HepG2 (cell line): ENCODE measurements around the gene ALG14. TPM values are rescaled to one million over a fixed set of nuclear protein-coding genes. Genes with fewer than 3 reads are reported as not detected.
A peak's percentile ranks its signal among the peaks of the same experiment; 100 is the strongest.

Experiments used
- AKNA ChIP-seq: sonication (generic); formaldehyde crosslinking; IDR thresholded peaks from 2 replicates; pipeline ENCODE4 v1.4.0; 2020; ENCODE audit warnings: missing genetic modification reagents, borderline replicate concordance
- ATF7-NPFF ChIP-seq: sonication (generic); formaldehyde crosslinking; IDR thresholded peaks from 2 replicates; pipeline ENCODE4 v1.8.1; 2023; ENCODE audit warnings: mild to moderate bottlenecking, low read depth, missing genetic modification reagents, moderate library complexity
- ELF1 ChIP-seq: sonication (generic); formaldehyde crosslinking; IDR thresholded peaks from 2 replicates; pipeline ENCODE4 v1.4.0; 2020; ENCODE audit warnings: missing genetic modification reagents
- FOXA3 ChIP-seq: IDR thresholded peaks from 2 replicates; pipeline ENCODE4 v1.6.1; 2016; ENCODE audit warnings: missing genetic modification reagents, missing compliant biosample characterization
- KDM5B ChIP-seq: sonication (generic); formaldehyde crosslinking; IDR thresholded peaks from 2 replicates; pipeline ENCODE4 v1.4.0; 2020; ENCODE audit warnings: missing genetic modification reagents, mild to moderate bottlenecking, borderline replicate concordance
- MTA1 ChIP-seq: sonication (generic); formaldehyde crosslinking; IDR thresholded peaks from 2 replicates; pipeline ENCODE4 v1.4.0; 2020; ENCODE audit warnings: missing genetic modification reagents, mild to moderate bottlenecking, borderline replicate concordance
- RBFOX2 ChIP-seq: fragments of 200-400 bp; formaldehyde crosslinking; IDR thresholded peaks from 2 replicates; pipeline ENCODE4 v1.6.1; 2017; ENCODE audit warnings: low read depth, mild to moderate bottlenecking, low read length
- SETDB1 ChIP-seq: sonication (generic); formaldehyde crosslinking; IDR thresholded peaks from 2 replicates; pipeline ENCODE4 v1.5.1; 2020; ENCODE audit warnings: missing genetic modification reagents, mild to moderate bottlenecking, borderline replicate concordance
- TAF1 ChIP-seq: sonication (generic); formaldehyde crosslinking; IDR thresholded peaks from 2 replicates; pipeline ENCODE4 v1.4.0; 2020; ENCODE audit warnings: missing genetic modification reagents
- TMF1 ChIP-seq: sonication (generic); formaldehyde crosslinking; IDR thresholded peaks from 2 replicates; pipeline ENCODE4 v1.8.1; 2022; ENCODE audit warnings: low read depth, missing genetic modification reagents
- ZFP1 ChIP-seq: IDR thresholded peaks from 2 replicates; pipeline ENCODE4 v1.6.1; 2016
- ZNF674 ChIP-seq: sonication (generic); formaldehyde crosslinking; IDR thresholded peaks from 2 replicates; pipeline ENCODE4 v1.5.0; 2020; ENCODE audit warnings: low read depth, mild to moderate bottlenecking, missing genetic modification reagents
- ZNF792 ChIP-seq: IDR thresholded peaks from 2 replicates; pipeline ENCODE4 v1.6.1; 2016
- polyA plus RNA-seq, 8 experiments: library from polyadenylated mRNA; depleted of rRNA in 3 of 8; stranded (reverse) in 7 of 8; unstranded in 1 of 8; fragments of >200 nt; fragmentation: Illumina TruSeq in 4 of 8; extraction: Trizol in 4 of 8; gene quantifications; 2 replicates each; pipeline versions ENCODE4 v1.2.1 to v1.2.3, GENCODE V29; 2011 to 2016; ENCODE audit warnings: low read depth in 4 of 8, missing spikeins in 1 of 8, mixed read lengths in 1 of 8; ENCODE audit not compliant: insufficient read depth in 1 of 8
- total RNA-seq, 5 experiments: library from RNA; depleted of rRNA; stranded (reverse); fragments of >200 nt; fragmentation: Illumina TruSeq; extraction: Trizol; gene quantifications; 2 replicates each; pipeline ENCODE4 v1.2.3, GENCODE V29; 2016; ENCODE audit warnings: low read depth in 1 of 5
- TF ChIP-seq, protein P1 (sequence below): sonication (generic); formaldehyde crosslinking; IDR thresholded peaks from 2 replicates; pipeline ENCODE4 v1.5.1; 2020; ENCODE audit warnings: mild to moderate bottlenecking, missing genetic modification reagents, borderline replicate concordance
- TF ChIP-seq, protein P2 (sequence below): sonication (generic); formaldehyde crosslinking; conservative IDR thresholded peaks from 2 replicates; pipeline ENCODE4 v1.8.0; 2022; ENCODE audit warnings: mild to moderate bottlenecking, moderate library complexity, missing genetic modification reagents

ALG14 gene
- total and polyA plus RNA-seq, 2 of the 13 experiments (the other 11 are each of a cell fraction or from before 2014, with no cell fraction given) = 4.5 to 12.7 TPM

- TF ChIP-seq ELF1 (CRISPR knock-in tag) (0 out of 2 replicates have a peak, but pooled peaks have one; percentile 7), RBFOX2 (peak; percentile 91), SETDB1 (CRISPR knock-in tag) (no peak), AKNA (CRISPR knock-in tag) (0 out of 2 replicates have a peak, but pooled peaks have one; percentile 38), ZNF674 (CRISPR knock-in tag) (no peak), MTA1 (CRISPR knock-in tag) (no peak), ZNF792 (0 out of 2 replicates have a peak, but pooled peaks have one; percentile 65), FOXA3 (CRISPR knock-in tag) (no peak; the same call in 1 of the 2 replicates), TMF1 (CRISPR knock-in tag) (peak; percentile 87; the same call in 1 of the 2 replicates), KDM5B (CRISPR knock-in tag) (peak; percentile 63; the same call in 1 of the 2 replicates), ZFP1 (no peak), TAF1 (CRISPR knock-in tag) (peak; percentile 96), ATF7-NPFF (CRISPR knock-in tag) (peak; percentile 62; the same call in 1 of the 2 replicates)
- TF ChIP-seq, protein P1, sequence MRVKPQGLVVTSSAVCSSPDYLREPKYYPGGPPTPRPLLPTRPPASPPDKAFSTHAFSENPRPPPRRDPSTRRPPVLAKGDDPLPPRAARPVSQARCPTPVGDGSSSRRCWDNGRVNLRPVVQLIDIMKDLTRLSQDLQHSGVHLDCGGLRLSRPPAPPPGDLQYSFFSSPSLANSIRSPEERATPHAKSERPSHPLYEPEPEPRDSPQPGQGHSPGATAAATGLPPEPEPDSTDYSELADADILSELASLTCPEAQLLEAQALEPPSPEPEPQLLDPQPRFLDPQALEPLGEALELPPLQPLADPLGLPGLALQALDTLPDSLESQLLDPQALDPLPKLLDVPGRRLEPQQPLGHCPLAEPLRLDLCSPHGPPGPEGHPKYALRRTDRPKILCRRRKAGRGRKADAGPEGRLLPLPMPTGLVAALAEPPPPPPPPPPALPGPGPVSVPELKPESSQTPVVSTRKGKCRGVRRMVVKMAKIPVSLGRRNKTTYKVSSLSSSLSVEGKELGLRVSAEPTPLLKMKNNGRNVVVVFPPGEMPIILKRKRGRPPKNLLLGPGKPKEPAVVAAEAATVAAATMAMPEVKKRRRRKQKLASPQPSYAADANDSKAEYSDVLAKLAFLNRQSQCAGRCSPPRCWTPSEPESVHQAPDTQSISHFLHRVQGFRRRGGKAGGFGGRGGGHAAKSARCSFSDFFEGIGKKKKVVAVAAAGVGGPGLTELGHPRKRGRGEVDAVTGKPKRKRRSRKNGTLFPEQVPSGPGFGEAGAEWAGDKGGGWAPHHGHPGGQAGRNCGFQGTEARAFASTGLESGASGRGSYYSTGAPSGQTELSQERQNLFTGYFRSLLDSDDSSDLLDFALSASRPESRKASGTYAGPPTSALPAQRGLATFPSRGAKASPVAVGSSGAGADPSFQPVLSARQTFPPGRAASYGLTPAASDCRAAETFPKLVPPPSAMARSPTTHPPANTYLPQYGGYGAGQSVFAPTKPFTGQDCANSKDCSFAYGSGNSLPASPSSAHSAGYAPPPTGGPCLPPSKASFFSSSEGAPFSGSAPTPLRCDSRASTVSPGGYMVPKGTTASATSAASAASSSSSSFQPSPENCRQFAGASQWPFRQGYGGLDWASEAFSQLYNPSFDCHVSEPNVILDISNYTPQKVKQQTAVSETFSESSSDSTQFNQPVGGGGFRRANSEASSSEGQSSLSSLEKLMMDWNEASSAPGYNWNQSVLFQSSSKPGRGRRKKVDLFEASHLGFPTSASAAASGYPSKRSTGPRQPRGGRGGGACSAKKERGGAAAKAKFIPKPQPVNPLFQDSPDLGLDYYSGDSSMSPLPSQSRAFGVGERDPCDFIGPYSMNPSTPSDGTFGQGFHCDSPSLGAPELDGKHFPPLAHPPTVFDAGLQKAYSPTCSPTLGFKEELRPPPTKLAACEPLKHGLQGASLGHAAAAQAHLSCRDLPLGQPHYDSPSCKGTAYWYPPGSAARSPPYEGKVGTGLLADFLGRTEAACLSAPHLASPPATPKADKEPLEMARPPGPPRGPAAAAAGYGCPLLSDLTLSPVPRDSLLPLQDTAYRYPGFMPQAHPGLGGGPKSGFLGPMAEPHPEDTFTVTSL (CRISPR knock-in tag) = no peak
- TF ChIP-seq, protein P2, sequence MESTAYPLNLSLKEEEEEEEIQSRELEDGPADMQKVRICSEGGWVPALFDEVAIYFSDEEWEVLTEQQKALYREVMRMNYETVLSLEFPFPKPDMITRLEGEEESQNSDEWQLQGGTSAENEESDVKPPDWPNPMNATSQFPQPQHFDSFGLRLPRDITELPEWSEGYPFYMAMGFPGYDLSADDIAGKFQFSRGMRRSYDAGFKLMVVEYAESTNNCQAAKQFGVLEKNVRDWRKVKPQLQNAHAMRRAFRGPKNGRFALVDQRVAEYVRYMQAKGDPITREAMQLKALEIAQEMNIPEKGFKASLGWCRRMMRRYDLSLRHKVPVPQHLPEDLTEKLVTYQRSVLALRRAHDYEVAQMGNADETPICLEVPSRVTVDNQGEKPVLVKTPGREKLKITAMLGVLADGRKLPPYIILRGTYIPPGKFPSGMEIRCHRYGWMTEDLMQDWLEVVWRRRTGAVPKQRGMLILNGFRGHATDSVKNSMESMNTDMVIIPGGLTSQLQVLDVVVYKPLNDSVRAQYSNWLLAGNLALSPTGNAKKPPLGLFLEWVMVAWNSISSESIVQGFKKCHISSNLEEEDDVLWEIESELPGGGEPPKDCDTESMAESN (CRISPR knock-in tag) = no peak; the same call in 1 of the 2 replicates
These were observed 145.8 kb downstream of the ALG14 start, which contains the start of gene CNN3 (continued) for GRCh38 chr1:94926915-94927404.
